ENCODE results near the gene FAM199X.
"Not testable (repeated sequence)": the region's sequence is repeated elsewhere in the genome, so short reads cannot be mapped to it uniquely, and the experiment has no call there.

FAM199X gene

GRCh38 chrX:104189837-104190236 is 23.6 kb downstream of the FAM199X start:
- DNase-seq (ENCODE audit: low spot score): no peak

DNA sequence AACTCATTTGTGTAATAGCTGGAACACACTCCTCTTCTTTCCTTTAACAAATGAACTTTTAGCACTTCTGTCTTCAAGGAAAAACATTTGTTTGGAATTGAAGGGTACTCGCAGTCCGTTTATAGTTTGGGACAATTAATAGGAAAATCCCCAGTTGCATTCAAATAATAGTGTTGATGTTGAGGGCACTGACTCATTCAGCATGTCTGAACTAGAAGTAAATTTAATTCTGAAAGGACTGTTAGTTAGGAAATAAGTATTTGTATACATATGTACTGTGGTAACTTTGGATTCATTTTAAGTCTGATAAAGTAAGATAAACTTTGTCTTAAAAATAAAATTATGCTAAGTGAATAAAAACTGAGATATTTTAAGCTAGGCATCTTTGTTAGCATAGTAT is 27.2 kb downstream of the FAM199X start:
- DNase-seq (ENCODE audit: low spot score): no peak

GRCh38 chrX:104195013-104195412 is 28.8 kb downstream of the FAM199X start:
- DNase-seq (ENCODE audit: low spot score): no peak

DNA sequence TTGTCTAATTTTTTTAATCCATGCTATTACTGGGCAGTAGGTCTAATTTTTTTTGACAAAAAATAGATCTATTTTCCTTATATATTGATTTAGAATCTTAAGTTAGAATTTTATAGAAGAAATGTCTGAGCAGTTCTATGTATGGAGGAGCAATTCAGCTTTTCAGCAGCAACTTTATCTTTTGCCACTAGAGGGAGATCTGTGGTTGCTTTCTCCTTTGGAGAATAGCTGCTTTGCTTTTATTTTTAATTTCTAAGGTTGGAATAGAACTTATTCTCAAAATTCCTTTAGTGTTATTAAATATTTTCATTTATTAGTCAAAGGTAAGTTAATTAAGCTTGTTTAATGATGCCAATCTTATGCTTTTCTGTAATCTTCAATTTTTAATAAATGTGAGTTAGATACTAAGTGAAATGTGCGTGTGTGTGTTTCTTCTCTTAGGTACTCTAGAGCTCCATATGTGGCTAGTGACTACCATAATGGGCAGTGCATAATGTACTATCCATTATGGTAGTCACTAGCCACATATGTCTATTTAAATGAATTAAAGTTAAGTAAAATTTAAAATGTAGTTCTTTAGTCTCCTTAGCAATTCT is 29.3 kb downstream of the FAM199X start:
- DNase-seq (ENCODE audit: low spot score): peak; percentile 24

GRCh38 chrX:104205548-104205947 is 39.3 kb downstream of the FAM199X start:
- DNase-seq (ENCODE audit: low spot score): no peak

GRCh38 chrX:104211187-104211586 is 44.9 kb downstream of the FAM199X start:
- no peak for DNase-seq (ENCODE audit: low spot score)

DNA sequence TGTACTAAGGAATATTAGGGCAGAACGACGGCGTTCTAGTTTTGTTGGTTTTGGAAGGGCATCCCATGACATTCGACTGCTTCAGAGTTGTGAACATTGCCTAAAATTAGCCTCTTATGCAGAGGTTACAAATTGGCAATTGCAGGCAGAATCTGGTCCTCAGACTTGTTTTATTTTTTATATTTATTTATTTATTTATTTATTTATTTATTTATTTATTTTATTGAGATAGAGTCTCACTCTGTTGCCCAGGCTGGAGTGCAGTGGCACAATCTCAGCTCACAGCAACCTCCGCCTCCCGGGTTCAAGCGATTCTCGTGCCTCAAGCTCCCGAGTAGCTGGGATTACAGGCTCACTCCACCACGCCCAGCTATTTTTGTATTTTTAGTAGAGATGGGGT is 63.8 kb downstream of the FAM199X start:
- DNase-seq (ENCODE audit: low spot score): not testable (repeated sequence)
